ENCODE data around the gene NES.

NES gene

GRCh38 chr1:156663178-156663577 lies 14.0 kb downstream of the NES start:
- no peak for DNase-seq
- TF ChIP-seq EZH2phosphoT487 (IDR thresholded peaks at IDR 0.05; ENCODE audit: low read length) (no peak), CTCF (IDR thresholded peaks at IDR 0.05; ENCODE audit: low read length) (no peak), EZH2 (optimal IDR thresholded peaks at IDR 0.05; ENCODE audit: low read depth, low read length) (no peak)
- H3K4me1 ChIP-seq (ENCODE audit: low read length), result peaks cover 57% of the 10 kb centered on the region
- H2AFZ ChIP-seq (ENCODE audit: low read length), result no peak overlapping the region
- peak overlapping the region; percentile 97; the same call in 1 of the 2 replicates for H3K4me2 ChIP-seq (ENCODE audit: low read depth, low read length)
- H3F3A ChIP-seq (ENCODE audit: insufficient read depth, low read length), result peaks cover 26% of the 10 kb centered on the region
- H3K27me3 ChIP-seq (replicated peaks; ENCODE audit: insufficient read depth, low read length), result no peaks in the 10 kb centered on the region
- no peak overlapping the region for H3K9ac ChIP-seq (ENCODE audit: low read length)
- no peaks in the 10 kb centered on the region for H3K9me3 ChIP-seq (replicated peaks; ENCODE audit: insufficient read depth, low read length)
- no peak overlapping the region for H3K4me3 ChIP-seq (ENCODE audit: low read length)
- H4K20me1 ChIP-seq (ENCODE audit: insufficient read depth, low read length), result peaks cover 7% of the 10 kb centered on the region; the same call in 1 of the 2 replicates
- peaks cover 35% of the 10 kb centered on the region for H3K79me2 ChIP-seq (ENCODE audit: low read length)
- no peaks in the 10 kb centered on the region for H3K9me2 ChIP-seq (replicated peaks; ENCODE audit: insufficient read depth, low read length)
- H3K27ac ChIP-seq (ENCODE audit: low read length), result peak overlapping the region; percentile 81; the same call in 1 of the 2 replicates
- H3K36me3 ChIP-seq (replicated peaks; ENCODE audit: insufficient read depth, low read length), result no peaks in the 10 kb centered on the region

GRCh38 chr1:156662800-156663055 lies 14.5 kb downstream of the NES start:
- Histone ChIP-seq H4K20me1 (ENCODE audit: insufficient read depth, low read length) (peaks cover 11% of the 10 kb centered on the region; the same call in 1 of the 2 replicates), H3K9me2 (replicated peaks; ENCODE audit: insufficient read depth, low read length) (no peaks in the 10 kb centered on the region), H3K27ac (ENCODE audit: low read length) (peak overlapping the region; percentile 81; the same call in 1 of the 2 replicates), H3K27me3 (replicated peaks; ENCODE audit: insufficient read depth, low read length) (no peaks in the 10 kb centered on the region), H3K9ac (ENCODE audit: low read length) (no peak overlapping the region; the same call in 1 of the 2 replicates), H3K79me2 (ENCODE audit: low read length) (peaks cover 40% of the 10 kb centered on the region), H3K4me3 (ENCODE audit: low read length) (no peak overlapping the region), H2AFZ (ENCODE audit: low read length) (no peak overlapping the region), H3K36me3 (replicated peaks; ENCODE audit: insufficient read depth, low read length) (no peaks in the 10 kb centered on the region), H3K4me1 (ENCODE audit: low read length) (peaks cover 61% of the 10 kb centered on the region), H3K9me3 (replicated peaks; ENCODE audit: insufficient read depth, low read length) (no peaks in the 10 kb centered on the region), H3K4me2 (ENCODE audit: low read depth, low read length) (peak overlapping the region; percentile 97; the same call in 1 of the 2 replicates), H3F3A (ENCODE audit: insufficient read depth, low read length) (peaks cover 29% of the 10 kb centered on the region)
- no peak for TF ChIP-seq EZH2 (optimal IDR thresholded peaks at IDR 0.05; ENCODE audit: low read depth, low read length)
- no peak for DNase-seq

- H3K9me3 ChIP-seq (replicated peaks; ENCODE audit: insufficient read depth, low read length), result no peaks in the 10 kb centered on the region
- TF ChIP-seq CTCF (IDR thresholded peaks at IDR 0.05; ENCODE audit: low read length) (no peak), EZH2 (optimal IDR thresholded peaks at IDR 0.05; ENCODE audit: low read depth, low read length) (no peak), EZH2phosphoT487 (IDR thresholded peaks at IDR 0.05; ENCODE audit: low read length) (no peak)
- peak overlapping the region; percentile 65 for H2AFZ ChIP-seq (ENCODE audit: low read length)
- H3K4me3 ChIP-seq (ENCODE audit: low read length), result peak overlapping the region; percentile 87
- H3K9me2 ChIP-seq (replicated peaks; ENCODE audit: insufficient read depth, low read length), result no peaks in the 10 kb centered on the region
- H3K4me1 ChIP-seq (ENCODE audit: low read length), result peaks cover 63% of the 10 kb centered on the region
- H3K36me3 ChIP-seq (replicated peaks; ENCODE audit: insufficient read depth, low read length), result no peaks in the 10 kb centered on the region
- peak; percentile 43 for DNase-seq
- peaks cover 29% of the 10 kb centered on the region for H3F3A ChIP-seq (ENCODE audit: insufficient read depth, low read length)
- peaks cover 14% of the 10 kb centered on the region; the same call in 1 of the 2 replicates for H4K20me1 ChIP-seq (ENCODE audit: insufficient read depth, low read length)
- peak overlapping the region; percentile 81 for H3K27ac ChIP-seq (ENCODE audit: low read length)
- peak overlapping the region; percentile 79 for H3K9ac ChIP-seq (ENCODE audit: low read length)
- H3K27me3 ChIP-seq (replicated peaks; ENCODE audit: insufficient read depth, low read length), result no peaks in the 10 kb centered on the region
- peaks cover 45% of the 10 kb centered on the region for H3K79me2 ChIP-seq (ENCODE audit: low read length)
- peak overlapping the region; percentile 97 for H3K4me2 ChIP-seq (ENCODE audit: low read depth, low read length)
Measured at GRCh38 chr1:156662005-156662799, 15.0 kb downstream of the NES start.

GRCh38 chr1:156660752-156661112 lies 16.5 kb downstream of the NES start:
- Histone ChIP-seq H3F3A (ENCODE audit: insufficient read depth, low read length) (peaks cover 29% of the 10 kb centered on the region), H3K9me2 (replicated peaks; ENCODE audit: insufficient read depth, low read length) (no peaks in the 10 kb centered on the region), H3K79me2 (ENCODE audit: low read length) (peaks cover 60% of the 10 kb centered on the region), H4K20me1 (ENCODE audit: insufficient read depth, low read length) (peaks cover 29% of the 10 kb centered on the region), H3K27ac (ENCODE audit: low read length) (peak overlapping the region; percentile 81), H3K36me3 (replicated peaks; ENCODE audit: insufficient read depth, low read length) (no peaks in the 10 kb centered on the region), H3K9ac (ENCODE audit: low read length) (peak overlapping the region; percentile 79), H3K9me3 (replicated peaks; ENCODE audit: insufficient read depth, low read length) (no peaks in the 10 kb centered on the region), H3K27me3 (replicated peaks; ENCODE audit: insufficient read depth, low read length) (no peaks in the 10 kb centered on the region), H2AFZ (ENCODE audit: low read length) (peak overlapping the region; percentile 65; the same call in 1 of the 2 replicates), H3K4me3 (ENCODE audit: low read length) (peak overlapping the region; percentile 87), H3K4me1 (ENCODE audit: low read length) (peaks cover 63% of the 10 kb centered on the region), H3K4me2 (ENCODE audit: low read depth, low read length) (peak overlapping the region; percentile 97)
- peak; percentile 53 for DNase-seq
- TF ChIP-seq EZH2 (optimal IDR thresholded peaks at IDR 0.05; ENCODE audit: low read depth, low read length), result no peak

Measured in MM.1S (cell line).